Thoracic aorta (tissue), 2 donors: ENCODE measurements around the gene KCNAB1. TPM values are rescaled to one million over a fixed set of nuclear protein-coding genes. Genes with fewer than 3 reads are reported as not detected.

Source experiments
- ATAC-seq: fragments of 150-250 bp; one replicate; pipeline ENCODE4 v1.8.0; 2017; ENCODE audit warnings: low read depth; ENCODE audit not compliant: insufficient number of reproducible peaks, low FRiP score
- DNase-seq: peaks from one replicate; pipeline ENCODE4 v3.0.0-alpha.2; 2020; ENCODE audit warnings: low spot score
- H3K27ac ChIP-seq, 2 donors: fragments of 200-600 bp; sonication (generic); 1 replicate in 1 of 2; 2 replicates in 1 of 2; pipeline ENCODE4 v1.5.1; 2016; ENCODE audit warnings: mild to moderate bottlenecking in 2 of 2, moderate library complexity in 2 of 2
- H3K27me3 ChIP-seq: fragments of 200-600 bp; sonication (generic); replicated peaks from 2 replicates; pipeline ENCODE4 v1.6.0; 2016; ENCODE audit warnings: mild to moderate bottlenecking; ENCODE audit not compliant: insufficient read depth
- H3K36me3 ChIP-seq: fragments of 200-600 bp; sonication (generic); one replicate; pipeline ENCODE4 v1.5.1; 2016
- H3K4me1 ChIP-seq, 2 donors: fragments of 200-600 bp; sonication (generic); 1 replicate in 1 of 2; 2 replicates in 1 of 2; pipeline versions ENCODE4 v1.5.1 to v1.6.0; 2016; ENCODE audit warnings: low read depth in 2 of 2, mild to moderate bottlenecking in 1 of 2; ENCODE audit not compliant: control insufficient read depth in 1 of 2
- H3K4me3 ChIP-seq: fragments of 200-600 bp; sonication (generic); 2 replicates; pipeline ENCODE4 v1.5.1; 2016; ENCODE audit warnings: mild to moderate bottlenecking
- H3K9me3 ChIP-seq: fragments of 200-600 bp; sonication (generic); 2 replicates; pipeline ENCODE4 v1.5.1; 2016
- CTCF ChIP-seq: fragments of 200-600 bp; sonication (generic); IDR thresholded peaks from one replicate; pipeline ENCODE4 v1.5.1; 2019; ENCODE audit warnings: antibody characterized with exemption
- total RNA-seq, 2 donors: library from RNA; depleted of rRNA; stranded (reverse); fragments of >200 nt; gene quantifications; one replicate each; pipeline versions ENCODE4 v1.1.0 to v1.2.3, GENCODE V29; 2016

KCNAB1 gene
- total RNA-seq, 2 donors from 2014 or later = 12.2 to 14.2 TPM

DNA sequence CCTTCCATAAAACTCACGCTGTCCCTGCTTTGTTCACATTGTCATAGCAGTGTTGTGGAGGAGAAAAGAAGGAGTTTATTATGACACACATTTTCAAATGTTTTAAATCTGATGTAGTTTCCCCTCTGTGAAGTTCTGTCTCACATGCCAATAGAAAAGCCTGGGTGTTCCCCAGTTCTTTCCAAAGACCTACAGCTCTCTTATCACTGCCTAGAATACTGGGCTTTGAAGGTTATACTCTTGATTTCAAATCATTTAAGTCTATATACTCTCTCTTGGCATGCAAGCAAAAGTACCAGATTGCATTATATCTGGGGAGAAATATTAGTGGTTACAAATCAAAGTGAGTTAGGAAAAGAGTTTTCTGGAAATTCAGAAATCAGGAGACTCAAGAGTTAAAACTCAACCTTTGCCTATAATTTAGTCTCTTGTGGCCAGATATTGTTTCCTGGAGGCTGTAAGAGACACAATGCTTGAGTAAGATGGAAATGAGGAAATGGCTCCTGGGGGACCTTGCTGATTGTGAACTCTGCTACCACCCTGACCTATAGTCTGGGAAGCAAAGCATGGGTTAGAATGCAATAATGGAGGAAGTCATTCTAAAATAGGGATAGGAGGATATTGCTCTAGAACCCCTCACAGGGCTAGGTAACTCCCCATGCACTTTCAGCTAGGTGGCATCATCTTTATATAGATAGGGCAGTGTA is 182.8 kb downstream of the KCNAB1 start:
- DNase-seq (no peak), ATAC-seq (no peak)
- Histone ChIP-seq H3K9me3 (no peaks in the 10 kb centered on the region), H3K4me1 (peaks cover 40 to 74% of the 10 kb centered on the region in 2 donors), H3K27me3 (no peaks in the 10 kb centered on the region), H3K4me3 (no peak overlapping the region), H3K27ac (peak overlapping the region; percentile 46 to 73), H3K36me3 (no peaks in the 10 kb centered on the region)
- TF ChIP-seq CTCF = no peak

DNA sequence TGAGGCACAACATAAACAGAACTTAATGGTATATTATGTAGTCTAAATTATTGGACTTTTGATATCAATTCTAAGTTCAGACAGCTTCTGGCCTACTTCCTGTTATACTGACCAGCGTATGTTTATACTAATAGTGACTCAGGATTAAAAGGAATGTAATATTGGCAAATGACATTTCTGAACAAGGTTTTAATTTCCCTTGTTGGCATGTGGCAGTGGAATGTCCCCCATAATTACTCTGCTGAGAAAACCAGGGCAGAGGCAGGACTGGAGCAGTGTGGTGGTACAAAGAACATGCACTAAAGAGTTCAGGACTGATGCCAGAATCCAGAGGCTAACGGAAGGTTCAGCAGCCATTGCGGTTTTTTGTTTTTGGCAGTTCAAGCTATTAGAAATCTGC is 184.0 kb downstream of the KCNAB1 start:
- H3K27ac ChIP-seq = peak overlapping the region in 1 of 2 donors; percentile 73
- peaks cover 37 to 79% of the 10 kb centered on the region in 2 donors for H3K4me1 ChIP-seq
- H3K27me3 ChIP-seq = no peaks in the 10 kb centered on the region
- H3K36me3 ChIP-seq = no peaks in the 10 kb centered on the region
- DNase-seq (no peak), ATAC-seq (peak; percentile 53)
- peak overlapping the region; percentile 0 for H3K4me3 ChIP-seq
- no peak for TF ChIP-seq CTCF
- no peaks in the 10 kb centered on the region for H3K9me3 ChIP-seq

DNA sequence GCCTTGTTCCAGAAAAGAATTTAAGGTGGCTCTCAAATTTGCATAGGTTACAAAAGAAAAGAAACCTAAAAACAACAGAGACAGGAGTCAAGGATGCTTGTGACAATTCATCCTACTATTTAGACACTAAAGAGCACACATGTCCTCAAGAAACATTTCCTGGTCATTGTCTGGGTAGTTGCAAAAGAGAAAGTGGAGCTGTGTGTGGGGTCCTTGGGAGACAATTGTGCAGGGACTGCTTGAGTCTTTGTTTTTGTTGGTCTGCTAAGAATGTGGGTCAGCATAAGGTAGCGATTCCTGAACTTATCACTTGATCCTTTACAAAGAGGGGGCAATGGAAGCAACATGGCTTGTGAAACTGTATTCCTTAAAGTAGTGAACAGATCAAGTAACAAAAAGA is 185.3 kb downstream of the KCNAB1 start:
- peaks cover 33 to 69% of the 10 kb centered on the region in 2 donors for H3K4me1 ChIP-seq
- H3K4me3 ChIP-seq = no peak overlapping the region
- no peak overlapping the region for H3K27ac ChIP-seq
- ATAC-seq = no peak
- H3K36me3 ChIP-seq = no peaks in the 10 kb centered on the region
- no peaks in the 10 kb centered on the region for H3K27me3 ChIP-seq
- no peak for TF ChIP-seq CTCF
- no peaks in the 10 kb centered on the region for H3K9me3 ChIP-seq
- no peak for DNase-seq

- H3K4me3 ChIP-seq = no peak overlapping the region
- H3K27me3 ChIP-seq = no peaks in the 10 kb centered on the region
- no peaks in the 10 kb centered on the region for H3K36me3 ChIP-seq
- H3K4me1 ChIP-seq = peaks cover 22 to 51% of the 10 kb centered on the region in 2 donors
- ATAC-seq (no peak), DNase-seq (peak; percentile 91)
- H3K9me3 ChIP-seq = no peaks in the 10 kb centered on the region
- TF ChIP-seq CTCF = no peak
- peak overlapping the region in 1 of 2 donors; percentile 23 for H3K27ac ChIP-seq
Measured at GRCh38 chr3:156307704-156308103, 187.3 kb downstream of the KCNAB1 start.

DNA sequence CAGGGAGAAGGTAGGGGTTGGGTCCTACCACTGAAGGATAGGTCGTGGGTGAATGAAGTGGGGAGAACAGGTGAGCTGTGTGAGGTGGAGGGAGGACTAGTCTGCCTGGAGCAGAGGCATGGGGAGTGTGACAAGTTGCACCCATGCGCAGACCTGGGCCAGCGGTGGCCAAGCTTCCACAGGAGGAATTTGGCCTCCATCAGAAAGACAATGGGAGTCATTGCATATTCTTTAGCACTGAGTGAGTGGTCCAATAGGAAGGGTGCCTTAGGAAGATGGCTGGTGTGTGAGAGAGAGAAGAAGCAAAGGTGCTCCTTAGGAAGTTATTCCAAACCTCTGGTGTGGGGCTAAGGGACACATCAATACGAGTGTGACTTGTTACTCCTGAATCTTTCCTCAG is 191.1 kb downstream of the KCNAB1 start:
- TF ChIP-seq CTCF = no peak

More for the DNA sequence above, 191.1 kb downstream of the KCNAB1 start:
- H3K27me3 ChIP-seq = no peaks in the 10 kb centered on the region
- no peak for DNase-seq
- no peaks in the 10 kb centered on the region for H3K9me3 ChIP-seq
- no peaks in the 10 kb centered on the region for H3K36me3 ChIP-seq
- H3K4me1 ChIP-seq = peaks cover 3 to 22% of the 10 kb centered on the region in 2 donors
- no peak for ATAC-seq
- H3K27ac ChIP-seq = no peak overlapping the region
- no peak overlapping the region for H3K4me3 ChIP-seq
